CD4-positive, CD25-positive, alpha-beta regulatory T cell (primary cell): ENCODE results near the gene LIPH. TPM values are rescaled to one million over a fixed set of nuclear protein-coding genes. Genes with fewer than 3 reads are reported as not detected.

Experiments used
- ATAC-seq, 2 donors: fragments of 150-1000 bp; cut with Tn5 transposase; one replicate each; pipeline ENCODE4 v1.10.0; 2021; ENCODE audit warnings: low read depth in 2 of 2, moderate number of reproducible peaks in 2 of 2, moderate library complexity in 1 of 2
- DNase-seq, 3 donors: peaks; one replicate each; pipeline versions ENCODE4 v3.0.0 to v3.0.0-alpha.2; 2012 to 2022; ENCODE audit warnings: mixed read lengths in 1 of 3
- H3K27ac ChIP-seq: one replicate; pipeline ENCODE4 v1.7.0; 2013; ENCODE audit warnings: mild to moderate bottlenecking, low read length; ENCODE audit not compliant: insufficient read depth, poor library complexity, severe bottlenecking
- H3K27me3 ChIP-seq: one replicate; pipeline ENCODE4 v1.7.0; 2013; ENCODE audit warnings: low read length; ENCODE audit not compliant: control insufficient read depth, insufficient read depth
- H3K36me3 ChIP-seq: one replicate; pipeline ENCODE4 v1.7.0; 2013; ENCODE audit warnings: mild to moderate bottlenecking, low read length, moderate library complexity; ENCODE audit not compliant: control insufficient read depth, insufficient read depth
- H3K4me1 ChIP-seq: 2 replicates; pipeline ENCODE4 v1.7.0; 2013; ENCODE audit warnings: mild to moderate bottlenecking, low read length; ENCODE audit not compliant: insufficient read depth, control insufficient read depth, poor library complexity, severe bottlenecking
- H3K4me3 ChIP-seq: one replicate; pipeline ENCODE4 v1.7.0; 2013; ENCODE audit warnings: low read depth, mild to moderate bottlenecking, low read length, moderate library complexity
- H3K9me3 ChIP-seq, 2 experiments: 1 replicate in 1 of 2; 2 replicates in 1 of 2; pipeline ENCODE4 v1.7.0; 2013; ENCODE audit warnings: low read length in 2 of 2, mild to moderate bottlenecking in 1 of 2, moderate library complexity in 1 of 2; ENCODE audit not compliant: control insufficient read depth in 2 of 2
- H3K27ac Mint-ChIP-seq, 3 donors: one replicate each; pipeline ENCODE4 v1.8.0; 2020 to 2022; ENCODE audit warnings: mild to moderate bottlenecking in 3 of 3, mixed read lengths in 3 of 3, moderate library complexity in 2 of 3
- H3K27me3 Mint-ChIP-seq: one replicate; pipeline ENCODE4 v1.8.0; 2022; ENCODE audit warnings: mild to moderate bottlenecking, mixed read lengths
- H3K36me3 Mint-ChIP-seq: one replicate; pipeline ENCODE4 v1.8.0; 2020; ENCODE audit warnings: mixed read lengths
- H3K4me1 Mint-ChIP-seq, 4 donors: one replicate each; pipeline ENCODE4 v1.8.0; 2020 to 2022; ENCODE audit warnings: mixed read lengths in 4 of 4, mild to moderate bottlenecking in 1 of 4
- H3K4me3 Mint-ChIP-seq, 4 donors: one replicate each; pipeline ENCODE4 v1.8.0; 2020 to 2022; ENCODE audit warnings: mild to moderate bottlenecking in 4 of 4, mixed read lengths in 4 of 4, moderate library complexity in 3 of 4
- H3K9me3 Mint-ChIP-seq, 7 donors: one replicate each; pipeline ENCODE4 v1.8.0; 2020 to 2022; ENCODE audit warnings: mixed read lengths in 7 of 7, mild to moderate bottlenecking in 3 of 7, moderate library complexity in 2 of 7
- polyA plus RNA-seq, 4 donors: library from polyadenylated mRNA; unstranded; fragments of 300-500 nt; fragmentation: Illumina TruSeq; gene quantifications; one replicate each; pipeline ENCODE4 v1.2.3, GENCODE V29; 2021
- total RNA-seq: library from RNA; stranded (reverse); gene quantifications from one replicate; pipeline ENCODE4 v1.2.3, GENCODE V29; 2022

The LIPH gene
- total and polyA plus RNA-seq, 5 donors from 2014 or later, result not detected

- no peak overlapping the region for H3K4me3 ChIP-seq
- H3K4me1 Mint-ChIP-seq, result no peaks in the 10 kb centered on the region
- no peak overlapping the region for H3K4me3 Mint-ChIP-seq
- no peaks in the 10 kb centered on the region for H3K36me3 Mint-ChIP-seq
- peaks cover 0 to 3% (median 0%) of the 10 kb centered on the region in 7 donors for H3K9me3 Mint-ChIP-seq
- H3K27me3 Mint-ChIP-seq, result peaks cover 24% of the 10 kb centered on the region
- peaks cover 5% of the 10 kb centered on the region for H3K27me3 ChIP-seq
- H3K27ac ChIP-seq, result no peak overlapping the region
- ATAC-seq (no peak), DNase-seq (no peak)
- H3K27ac Mint-ChIP-seq, result no peak overlapping the region
- H3K4me1 ChIP-seq, result no peaks in the 10 kb centered on the region
- no peaks in the 10 kb centered on the region for H3K36me3 ChIP-seq
- H3K9me3 ChIP-seq, result no peaks in the 10 kb centered on the region
Observed at GRCh38 chr3:185526349-185526951, 25.9 kb downstream of the LIPH start.

- Mint-ChIP-seq H3K4me3 (peak overlapping the region in 1 of 4 donors; percentile 4), H3K36me3 (no peaks in the 10 kb centered on the region), H3K27me3 (peaks cover 29% of the 10 kb centered on the region), H3K4me1 (no peaks in the 10 kb centered on the region), H3K27ac (no peak overlapping the region), H3K9me3 (peaks cover 0 to 2% (median 0%) of the 10 kb centered on the region in 7 donors)
- DNase-seq, result no peak
- H3K36me3 ChIP-seq, result no peaks in the 10 kb centered on the region
- no peak overlapping the region for H3K27ac ChIP-seq
- ATAC-seq, result no peak
- H3K4me1 ChIP-seq, result no peaks in the 10 kb centered on the region
- H3K4me3 ChIP-seq, result no peak overlapping the region
- no peaks in the 10 kb centered on the region for H3K9me3 ChIP-seq
- peaks cover 5% of the 10 kb centered on the region for H3K27me3 ChIP-seq
Observed at GRCh38 chr3:185521349-185522138, 30.8 kb downstream of the LIPH start.

GRCh38 chr3:185519021-185519420 lies 33.4 kb downstream of the LIPH start:
- H3K9me3 Mint-ChIP-seq, result peaks cover 0 to under 1% (median 0%) of the 10 kb centered on the region in 7 donors

GRCh38 chr3:185517387-185518130 lies 34.8 kb downstream of the LIPH start:
- no peak overlapping the region for H3K4me3 ChIP-seq
- no peaks in the 10 kb centered on the region for H3K36me3 Mint-ChIP-seq
- DNase-seq (no peak), ATAC-seq (no peak)
- H3K4me3 Mint-ChIP-seq, result no peak overlapping the region
- H3K4me1 Mint-ChIP-seq, result no peaks in the 10 kb centered on the region
- no peak overlapping the region for H3K27ac ChIP-seq
- H3K27ac Mint-ChIP-seq, result no peak overlapping the region
- peaks cover 5% of the 10 kb centered on the region for H3K27me3 ChIP-seq
- no peaks in the 10 kb centered on the region for H3K9me3 Mint-ChIP-seq
- H3K4me1 ChIP-seq, result no peaks in the 10 kb centered on the region
- H3K27me3 Mint-ChIP-seq, result peaks cover 23% of the 10 kb centered on the region
- no peaks in the 10 kb centered on the region for H3K9me3 ChIP-seq
- H3K36me3 ChIP-seq, result no peaks in the 10 kb centered on the region

More at GRCh38 chr3:185519021-185519420, 33.4 kb downstream of the LIPH start:
- Mint-ChIP-seq H3K36me3 (no peaks in the 10 kb centered on the region), H3K4me3 (no peak overlapping the region), H3K4me1 (no peaks in the 10 kb centered on the region), H3K27ac (no peak overlapping the region), H3K27me3 (peaks cover 28% of the 10 kb centered on the region)
- DNase-seq (no peak), ATAC-seq (no peak)
- Histone ChIP-seq H3K9me3 (no peaks in the 10 kb centered on the region), H3K27ac (no peak overlapping the region), H3K4me3 (no peak overlapping the region), H3K4me1 (no peaks in the 10 kb centered on the region), H3K36me3 (no peaks in the 10 kb centered on the region), H3K27me3 (peaks cover 5% of the 10 kb centered on the region)

GRCh38 chr3:185511711-185512110 lies 40.7 kb downstream of the LIPH start:
- H3K27me3 ChIP-seq, result peaks cover 2% of the 10 kb centered on the region
- no peak overlapping the region for H3K4me3 ChIP-seq
- no peaks in the 10 kb centered on the region for H3K4me1 ChIP-seq
- H3K27ac ChIP-seq, result no peak overlapping the region
- Mint-ChIP-seq H3K4me1 (no peaks in the 10 kb centered on the region), H3K4me3 (no peak overlapping the region), H3K36me3 (no peaks in the 10 kb centered on the region), H3K9me3 (no peaks in the 10 kb centered on the region), H3K27me3 (peaks cover 13% of the 10 kb centered on the region), H3K27ac (peak overlapping the region in 1 of 3 donors; percentile 26)
- H3K9me3 ChIP-seq, result no peaks in the 10 kb centered on the region
- DNase-seq (no peak), ATAC-seq (no peak)
- no peaks in the 10 kb centered on the region for H3K36me3 ChIP-seq

GRCh38 chr3:185508335-185508991 lies 43.9 kb downstream of the LIPH start:
- Histone ChIP-seq H3K27me3 (peaks cover 2% of the 10 kb centered on the region), H3K4me1 (no peaks in the 10 kb centered on the region), H3K4me3 (no peak overlapping the region), H3K9me3 (no peaks in the 10 kb centered on the region), H3K36me3 (no peaks in the 10 kb centered on the region), H3K27ac (no peak overlapping the region)
- ATAC-seq (no peak), DNase-seq (no peak)
- Mint-ChIP-seq H3K4me3 (no peak overlapping the region), H3K9me3 (no peaks in the 10 kb centered on the region), H3K4me1 (no peaks in the 10 kb centered on the region), H3K36me3 (no peaks in the 10 kb centered on the region), H3K27me3 (peaks cover 16% of the 10 kb centered on the region), H3K27ac (no peak overlapping the region)

GRCh38 chr3:185507883-185508282 lies 44.5 kb downstream of the LIPH start:
- Mint-ChIP-seq H3K4me1 (no peaks in the 10 kb centered on the region), H3K4me3 (no peak overlapping the region), H3K36me3 (no peaks in the 10 kb centered on the region), H3K27ac (peak overlapping the region in 1 of 3 donors; percentile 2), H3K27me3 (peaks cover 15% of the 10 kb centered on the region), H3K9me3 (no peaks in the 10 kb centered on the region)
- H3K27me3 ChIP-seq, result peaks cover 2% of the 10 kb centered on the region
- H3K9me3 ChIP-seq, result no peaks in the 10 kb centered on the region
- H3K36me3 ChIP-seq, result no peaks in the 10 kb centered on the region
- DNase-seq (no peak), ATAC-seq (no peak)
- no peak overlapping the region for H3K4me3 ChIP-seq
- H3K27ac ChIP-seq, result no peak overlapping the region
- no peaks in the 10 kb centered on the region for H3K4me1 ChIP-seq
